ENCODE results near the gene TCF7L1.

TCF7L1 gene

GRCh38 chr2:85162746-85163301, 29.6 kb downstream of the TCF7L1 start:
- peak; percentile 22 for DNase-seq (ENCODE audit: low read depth)

GRCh38 chr2:85163675-85164074, 30.5 kb downstream of the TCF7L1 start:
- no peak for DNase-seq (ENCODE audit: low read depth)

DNA sequence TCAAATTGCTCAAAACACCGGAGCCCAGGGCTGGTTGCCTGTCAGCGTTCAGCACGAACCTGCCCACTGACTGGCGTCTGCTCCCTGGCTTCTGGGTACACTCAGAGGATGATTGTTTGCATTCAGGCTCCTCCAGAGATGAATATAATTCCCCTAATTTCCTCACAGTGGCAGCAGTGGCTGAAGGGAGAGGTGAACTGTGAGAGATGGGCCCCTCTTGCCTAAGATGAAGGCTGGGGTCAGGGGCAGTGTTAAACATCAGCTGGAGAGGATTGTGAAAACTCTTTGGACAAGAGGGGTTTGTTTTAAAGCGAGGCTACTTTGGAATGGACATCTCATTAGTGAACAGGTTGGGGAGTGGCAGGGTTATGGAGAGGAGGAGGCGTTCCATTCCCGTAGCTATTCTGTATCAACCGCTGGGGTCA, 31.0 kb downstream of the TCF7L1 start:
- DNase-seq (ENCODE audit: low read depth): no peak

DNA sequence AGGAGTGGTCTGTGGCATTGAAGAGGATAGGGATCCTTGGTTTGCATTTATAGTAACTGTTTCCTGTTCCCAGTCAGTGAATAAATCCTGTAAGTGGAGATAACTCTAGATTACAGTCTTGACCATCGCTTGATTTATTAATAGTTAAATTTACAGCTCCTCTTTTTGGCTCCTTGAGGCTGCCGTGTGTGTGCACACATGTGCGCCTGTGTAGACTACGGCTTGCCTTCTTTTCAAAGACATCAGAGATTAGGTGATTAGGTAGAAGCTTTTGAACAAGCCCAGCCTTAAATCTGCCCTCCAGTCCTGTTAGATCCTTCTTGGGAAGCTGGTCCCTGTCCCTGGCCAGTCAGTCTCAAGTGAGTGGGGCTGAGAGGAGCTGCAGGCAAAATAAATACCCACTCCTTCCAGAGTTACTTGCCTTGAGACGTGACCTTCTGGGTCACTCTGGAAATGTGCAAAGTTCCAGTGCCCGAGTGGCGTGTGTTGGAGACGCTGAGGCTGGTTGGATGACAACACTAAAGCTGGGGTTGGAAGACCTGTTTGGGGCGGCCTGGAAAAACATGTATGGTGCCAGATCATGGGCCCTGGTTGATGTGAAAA, 32.0 kb downstream of the TCF7L1 start:
- DNase-seq (ENCODE audit: low read depth): no peak

DNA sequence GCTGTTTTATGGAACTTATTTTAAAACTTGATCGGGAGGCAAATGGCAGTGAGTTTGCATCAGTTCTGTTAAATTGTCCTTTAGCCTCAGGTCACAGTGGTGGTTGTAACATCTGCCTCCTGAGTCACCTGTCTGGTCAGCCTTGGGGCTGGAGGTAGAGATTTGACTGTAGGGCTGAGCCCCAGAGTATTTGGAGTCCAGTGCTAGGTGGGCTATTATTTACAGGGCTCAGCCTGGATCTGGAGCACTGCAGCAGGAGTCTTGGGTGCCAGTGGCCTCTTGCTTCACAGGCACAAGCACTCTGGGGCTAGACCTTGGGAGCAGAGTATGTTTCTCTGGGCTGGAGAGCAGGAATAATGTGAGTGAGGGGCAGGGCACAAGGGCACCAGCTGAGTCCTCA, 32.8 kb downstream of the TCF7L1 start:
- DNase-seq (ENCODE audit: low read depth): no peak

GRCh38 chr2:85167479-85167878, 34.3 kb downstream of the TCF7L1 start:
- no peak for DNase-seq (ENCODE audit: low read depth)

GRCh38 chr2:85168942-85169341, 35.8 kb downstream of the TCF7L1 start:
- no peak for DNase-seq (ENCODE audit: low read depth)

GRCh38 chr2:85169581-85169980, 36.4 kb downstream of the TCF7L1 start:
- no peak for DNase-seq (ENCODE audit: low read depth)

- DNase-seq (ENCODE audit: low read depth): no peak
Observed at GRCh38 chr2:85170938-85171475, 37.8 kb downstream of the TCF7L1 start.

DNA sequence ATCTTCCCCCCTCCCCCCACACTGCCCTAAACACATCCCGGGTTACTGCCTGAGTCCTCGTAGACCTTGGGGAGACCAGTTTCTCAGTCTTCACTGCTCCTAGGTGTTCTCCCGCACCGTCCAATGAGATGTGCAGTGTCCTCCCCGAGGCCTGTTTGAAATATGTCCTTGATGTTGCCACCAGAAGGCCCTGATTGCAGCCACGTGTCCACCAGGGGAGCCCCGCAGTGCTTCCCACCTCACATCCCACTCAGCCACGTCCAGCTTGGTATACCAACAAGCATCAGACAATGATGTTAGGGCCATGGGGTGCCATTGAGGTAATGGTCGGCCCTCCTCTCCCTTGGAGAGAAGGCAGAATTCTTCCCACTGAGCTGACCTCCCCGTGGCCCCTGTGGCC, 38.7 kb downstream of the TCF7L1 start:
- DNase-seq (ENCODE audit: low read depth): no peak

DNA sequence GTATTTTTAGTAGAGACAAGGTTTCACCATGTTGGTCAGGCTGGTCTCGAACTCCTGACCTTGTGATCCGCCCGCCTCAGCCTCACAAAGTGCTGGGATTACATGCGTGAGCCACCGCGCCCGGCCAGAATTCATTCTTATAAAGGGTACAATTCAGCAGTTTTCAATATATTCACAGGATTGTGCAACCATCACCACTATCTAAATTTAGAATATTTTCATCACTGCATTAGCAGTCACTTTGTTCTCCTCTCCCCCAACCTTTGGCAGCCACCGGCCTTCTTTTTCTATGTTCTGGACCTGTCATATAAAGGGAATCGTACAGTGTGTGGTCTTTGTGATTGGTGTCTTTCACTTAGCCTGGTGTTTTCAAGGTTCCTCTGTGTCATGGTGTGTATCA, 40.7 kb downstream of the TCF7L1 start:
- peak; percentile 34 for DNase-seq (ENCODE audit: low read depth)

DNA sequence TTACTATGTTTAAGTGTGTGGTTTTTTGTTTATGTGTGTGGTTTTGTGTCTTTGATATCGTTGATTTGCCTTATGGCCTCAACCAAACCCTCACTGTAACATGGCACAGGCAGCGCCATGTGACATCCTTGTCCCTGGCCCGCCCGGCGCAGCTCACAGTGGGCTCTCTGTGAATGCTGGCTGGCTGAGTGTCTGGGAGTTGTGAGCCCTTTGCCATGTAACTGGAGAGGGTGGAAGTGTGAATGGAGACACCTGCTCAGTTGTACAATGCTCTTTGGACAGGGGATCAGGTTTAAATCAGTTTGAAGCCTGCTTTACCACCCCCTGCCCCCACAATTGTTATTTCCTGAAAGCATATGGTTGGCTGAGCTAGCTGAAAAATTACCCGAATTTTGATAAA, 41.8 kb downstream of the TCF7L1 start:
- no peak for DNase-seq (ENCODE audit: low read depth)

DNA sequence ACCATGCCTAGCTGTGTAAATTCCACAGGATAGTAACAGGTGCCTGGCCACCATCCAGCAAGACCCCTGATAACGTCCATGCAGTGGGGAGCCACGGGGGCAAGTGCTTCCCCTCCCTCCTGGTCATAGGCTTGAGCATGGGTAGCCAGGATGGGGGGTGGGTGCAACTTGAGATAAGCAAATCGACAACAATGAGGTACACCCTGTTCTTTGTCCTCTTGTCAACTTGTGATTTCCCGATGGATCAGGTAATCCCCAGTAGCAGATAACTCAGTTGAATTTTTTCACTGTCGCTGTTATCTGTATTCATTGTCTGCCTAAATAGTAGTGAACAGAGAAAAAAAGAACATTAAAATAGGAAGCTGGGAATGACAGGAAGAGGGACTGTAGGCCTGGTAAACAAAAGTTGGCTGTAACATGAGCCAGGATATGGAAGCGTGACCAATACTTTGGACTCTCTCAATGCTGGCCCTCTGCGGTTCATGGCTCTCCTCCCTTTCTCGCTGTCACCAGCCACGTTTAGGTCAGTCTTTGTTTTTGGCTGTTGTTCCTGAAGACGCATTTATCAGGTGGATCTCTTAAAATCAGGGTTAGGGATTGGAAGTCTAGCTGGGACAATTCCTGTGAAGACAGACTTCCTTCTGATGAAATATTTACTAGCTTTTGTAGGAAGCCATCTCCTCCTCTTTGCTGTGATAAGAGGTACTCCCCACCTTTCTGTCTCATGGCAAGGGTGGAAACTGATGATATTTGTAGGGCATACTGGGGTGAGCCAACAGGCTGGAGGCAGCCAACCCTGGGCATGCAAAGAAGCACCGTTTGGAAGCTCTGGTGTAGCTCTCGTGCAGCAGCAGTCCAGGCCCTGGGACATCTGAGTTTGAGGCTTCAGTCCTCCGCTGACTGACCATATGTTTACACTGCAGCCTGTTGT, 42.4 kb downstream of the TCF7L1 start:
- DNase-seq (ENCODE audit: low read depth): peak; percentile 56

DNA sequence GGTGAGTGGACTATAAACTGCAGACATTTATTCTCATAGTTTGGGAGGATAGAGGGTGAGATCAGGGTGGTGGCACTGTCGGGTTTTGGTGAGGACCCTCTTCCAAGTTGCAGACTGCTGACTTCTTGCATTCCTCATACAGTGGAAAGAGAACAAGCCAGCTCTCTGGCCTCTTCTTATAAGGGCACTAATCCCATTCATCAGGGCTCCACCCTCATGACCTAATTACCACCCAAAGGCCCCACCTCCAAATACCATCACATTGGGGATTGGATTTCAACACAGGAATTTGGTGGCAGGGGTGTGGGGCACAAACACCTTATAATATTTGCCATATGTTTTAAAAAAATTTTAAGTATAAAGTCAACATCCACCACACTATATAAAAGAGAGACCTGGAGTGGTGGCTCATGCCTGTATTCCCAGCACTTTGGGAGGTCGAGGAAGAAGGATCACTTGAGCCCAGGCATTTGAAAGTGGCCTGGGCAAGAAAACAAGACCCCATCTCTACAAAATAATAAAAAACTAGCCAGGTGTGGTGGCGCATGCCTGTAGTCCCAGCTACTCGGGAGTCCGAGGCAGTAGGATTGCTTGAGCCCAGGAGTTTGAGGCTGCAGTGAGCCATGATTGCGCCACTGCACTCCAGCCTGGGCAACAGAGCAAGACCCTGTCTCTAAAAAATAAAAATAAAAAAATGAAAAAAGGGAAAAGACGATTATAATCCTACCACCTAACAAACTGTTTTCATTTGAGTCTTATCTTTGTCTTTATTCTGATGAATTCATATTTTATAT, 44.0 kb downstream of the TCF7L1 start:
- no peak for DNase-seq (ENCODE audit: low read depth)

- no peak for DNase-seq (ENCODE audit: low read depth)
Observed at GRCh38 chr2:85178154-85178553, 45.0 kb downstream of the TCF7L1 start.

DNA sequence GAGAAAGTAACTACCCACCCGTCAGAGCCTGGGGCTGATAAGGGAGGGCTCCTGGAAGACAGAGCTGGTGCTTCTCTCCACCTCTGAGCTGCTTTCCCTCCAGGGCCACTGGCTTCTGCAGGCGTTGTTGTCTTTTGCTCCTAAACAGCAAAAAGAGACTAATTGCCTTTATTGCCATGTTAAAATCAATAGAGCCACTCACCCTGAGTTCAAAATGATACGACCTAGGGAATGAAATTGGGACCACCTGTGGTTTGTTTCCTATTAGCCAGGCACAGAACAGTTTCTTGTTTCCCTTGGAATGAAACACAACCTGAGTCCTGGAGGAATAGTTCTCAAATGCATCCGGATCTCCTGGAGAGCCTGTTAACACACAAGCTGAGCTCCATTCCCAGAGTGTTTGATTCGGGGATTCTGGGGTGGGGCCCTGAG, 45.8 kb downstream of the TCF7L1 start:
- no peak for DNase-seq (ENCODE audit: low read depth)

GRCh38 chr2:85179541-85179940, 46.3 kb downstream of the TCF7L1 start:
- DNase-seq (ENCODE audit: low read depth): no peak

- DNase-seq (ENCODE audit: low read depth): no peak
Observed at GRCh38 chr2:85180322-85181133, 47.3 kb downstream of the TCF7L1 start.

DNA sequence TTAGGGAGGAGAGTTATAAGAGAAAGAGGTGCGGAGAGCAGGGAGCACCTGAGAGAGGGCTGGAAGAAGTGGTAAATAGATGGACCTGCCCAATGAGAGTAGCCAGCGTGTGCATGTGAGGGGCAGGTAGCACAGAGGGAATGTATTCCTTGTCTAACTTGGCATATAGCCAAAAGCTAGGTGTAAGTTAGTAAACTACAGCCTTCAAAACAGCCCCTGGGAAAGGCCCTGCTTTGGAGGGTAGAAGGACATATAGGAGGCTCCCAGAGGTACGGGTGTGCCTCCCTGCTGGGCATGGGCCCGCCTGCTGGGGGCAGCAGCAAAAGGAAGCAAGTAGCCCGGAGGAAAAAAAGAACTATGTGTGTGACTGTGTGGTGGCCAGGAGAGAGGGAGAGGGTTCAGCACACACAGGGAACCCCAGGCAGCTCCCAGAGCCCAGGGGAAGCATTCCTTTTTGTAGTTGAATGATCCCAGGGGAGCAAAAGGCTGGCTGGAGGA, 48.0 kb downstream of the TCF7L1 start:
- DNase-seq (ENCODE audit: low read depth): no peak

GRCh38 chr2:85181844-85182456, 48.8 kb downstream of the TCF7L1 start:
- DNase-seq (ENCODE audit: low read depth): no peak

DNA sequence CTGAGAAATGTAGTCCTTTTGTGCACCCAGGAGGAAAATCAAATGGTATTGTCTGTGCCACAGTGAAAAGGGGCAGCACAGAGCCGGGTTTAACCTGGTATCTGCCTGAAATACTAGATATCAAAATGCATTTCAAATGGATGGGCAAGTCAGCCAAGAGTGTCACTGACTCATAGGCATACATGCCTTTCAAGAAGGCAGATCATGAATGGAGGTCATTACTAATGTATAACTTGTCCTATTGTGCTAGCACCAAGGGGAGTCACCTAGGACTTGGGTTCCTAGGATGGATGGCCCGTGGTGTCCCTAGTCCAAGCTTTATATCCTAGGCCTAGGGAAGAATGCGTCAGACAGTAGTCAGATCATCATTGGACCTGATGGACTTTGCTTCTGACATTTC, 49.9 kb downstream of the TCF7L1 start:
- no peak for DNase-seq (ENCODE audit: low read depth)
